ENCODE measurements around the gene ANKRD23.
"Not testable (repeated sequence)": the region's sequence is repeated elsewhere in the genome, so short reads cannot be mapped to it uniquely, and the experiment has no call there.

Gene ANKRD23

GRCh38 chr2:96876269-96877041 lies 32.6 kb upstream of the ANKRD23 start:
- FAIRE-seq, result no peak

GRCh38 chr2:96875498-96876268 lies 31.9 kb upstream of the ANKRD23 start:
- FAIRE-seq, result no peak

- FAIRE-seq, result no peak
Measured at GRCh38 chr2:96874198-96874831, 30.5 kb upstream of the ANKRD23 start.

DNA sequence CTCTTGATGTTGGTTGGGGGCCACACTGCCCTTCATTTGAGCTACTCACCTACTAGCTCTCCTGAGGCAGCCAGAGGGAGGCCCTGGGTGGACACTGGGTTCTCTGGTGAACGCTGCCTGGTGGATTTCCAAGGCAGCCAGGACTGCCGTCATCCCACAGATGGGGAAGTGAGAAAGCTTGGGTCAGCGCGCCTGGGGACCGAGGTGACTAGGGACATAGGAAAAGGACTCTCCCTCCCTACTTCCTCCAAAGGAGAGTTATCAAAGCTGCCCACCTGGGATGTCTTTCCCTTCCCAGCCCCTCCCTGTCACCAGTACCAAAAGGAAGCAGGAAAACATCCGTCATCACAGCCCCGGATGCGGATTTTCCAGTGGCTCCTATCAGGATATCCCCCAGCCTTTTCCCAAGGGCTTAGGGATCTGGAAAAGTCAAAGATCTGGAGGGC lies 29.9 kb upstream of the ANKRD23 start:
- no peak for FAIRE-seq

DNA sequence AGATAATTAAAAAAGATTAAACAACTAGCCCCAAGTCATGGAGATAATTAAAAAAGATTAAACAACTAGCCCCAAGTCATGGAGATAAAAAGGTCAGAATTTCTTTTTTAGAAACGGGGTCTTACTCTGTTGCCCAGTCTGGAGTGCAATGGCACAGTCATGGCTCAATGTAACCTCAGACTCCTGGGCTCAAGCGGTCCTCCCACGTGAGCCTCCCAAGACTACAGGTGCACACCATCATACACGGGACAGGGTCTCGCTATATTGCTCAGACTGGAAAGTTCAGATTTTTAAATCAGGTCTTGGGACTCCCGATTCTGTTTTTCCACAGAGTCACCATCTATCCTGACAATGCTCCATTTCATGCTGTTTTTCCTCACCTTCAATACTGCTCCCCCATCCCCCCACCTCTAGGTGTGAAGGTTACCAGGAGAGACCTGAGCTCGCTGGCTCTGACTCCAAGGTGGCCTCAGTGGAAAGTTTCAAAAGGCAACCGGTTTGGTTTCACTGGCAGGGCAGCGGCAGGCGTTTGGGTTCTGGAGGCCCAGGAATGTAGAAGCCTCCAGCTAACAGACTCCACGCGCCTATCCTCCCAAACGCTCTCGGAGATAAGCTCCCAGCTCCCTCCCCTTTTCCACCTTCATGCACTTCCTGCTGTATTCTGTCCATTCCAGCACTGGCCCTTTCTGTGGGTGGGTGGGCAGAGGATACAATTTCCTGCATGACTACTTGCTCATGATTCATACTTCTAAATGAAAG lies 28.9 kb upstream of the ANKRD23 start:
- FAIRE-seq, result no peak

GRCh38 chr2:96870626-96871255 lies 26.9 kb upstream of the ANKRD23 start:
- no peak for FAIRE-seq

- FAIRE-seq, result no peak
Measured at GRCh38 chr2:96869822-96870625, 26.2 kb upstream of the ANKRD23 start, which contains the start of gene SEMA4C. TSS of gene SEMA4C (minus strand) at chr2:96870080. CDS start at chr2:96867886, 2,194 bp downstream.

DNA sequence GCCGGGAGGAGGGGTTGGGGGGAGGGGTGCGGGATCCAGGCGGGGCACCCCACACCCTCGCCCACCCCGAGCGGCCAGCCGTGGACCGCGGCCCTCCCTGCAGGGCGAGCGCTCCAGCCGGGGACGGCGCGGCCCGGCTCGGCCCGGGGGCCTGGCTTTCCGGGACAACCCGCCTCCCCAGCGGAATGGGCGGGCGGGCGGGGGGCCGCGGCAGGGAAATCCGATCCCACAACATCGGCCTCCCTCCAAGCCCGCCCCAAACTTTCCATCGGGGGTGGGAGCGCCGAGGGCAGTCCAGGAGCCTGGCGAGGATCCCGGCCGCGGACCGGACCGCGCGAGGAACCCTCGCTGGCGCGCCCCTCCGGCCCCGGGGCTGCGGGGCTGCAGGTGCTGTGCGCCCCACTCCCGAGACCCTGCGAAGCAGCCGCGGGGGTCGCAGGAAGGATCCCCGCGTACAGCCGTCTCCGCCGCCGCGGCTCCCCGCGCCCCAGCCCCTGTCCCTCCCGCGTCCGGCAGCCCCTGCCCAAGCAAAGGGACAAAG lies 25.5 kb upstream of the ANKRD23 start:
- FAIRE-seq, result no peak

DNA sequence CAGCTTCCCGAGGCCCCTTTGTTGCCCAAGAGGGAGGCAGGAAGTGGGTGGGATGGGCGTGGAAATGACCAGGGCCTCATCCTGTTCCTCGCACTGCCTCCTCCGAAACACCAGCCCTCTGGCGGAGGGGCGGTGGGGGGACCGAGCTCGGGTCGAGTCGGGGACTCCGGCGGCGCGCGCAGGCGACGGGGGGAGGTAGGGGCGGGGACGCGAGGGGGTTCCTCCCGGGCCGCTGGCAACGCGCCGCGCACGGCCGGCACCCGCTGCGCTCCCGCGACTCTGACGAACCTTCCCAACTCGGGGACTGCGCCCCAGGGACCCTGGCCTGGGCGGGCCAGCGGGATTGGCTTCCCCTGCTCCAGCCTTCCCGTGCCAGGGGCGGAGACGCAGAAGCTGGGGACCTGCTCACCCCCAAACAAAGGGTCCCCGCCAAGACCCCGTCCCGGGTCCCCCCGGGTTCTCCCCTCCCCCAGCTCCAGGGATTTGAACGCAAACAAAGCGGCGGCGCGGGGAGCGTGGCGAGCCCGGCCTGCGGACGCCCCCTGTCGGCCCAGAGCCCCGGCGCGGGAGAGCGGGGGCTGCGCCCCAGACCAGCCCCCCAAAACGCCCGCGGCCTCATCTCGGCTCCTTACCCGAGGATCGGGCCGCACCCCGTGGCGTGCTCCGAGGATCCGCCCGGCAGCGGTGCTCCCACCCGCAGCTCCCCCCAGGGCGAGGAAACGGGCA lies 24.9 kb upstream of the ANKRD23 start:
- no peak for FAIRE-seq

DNA sequence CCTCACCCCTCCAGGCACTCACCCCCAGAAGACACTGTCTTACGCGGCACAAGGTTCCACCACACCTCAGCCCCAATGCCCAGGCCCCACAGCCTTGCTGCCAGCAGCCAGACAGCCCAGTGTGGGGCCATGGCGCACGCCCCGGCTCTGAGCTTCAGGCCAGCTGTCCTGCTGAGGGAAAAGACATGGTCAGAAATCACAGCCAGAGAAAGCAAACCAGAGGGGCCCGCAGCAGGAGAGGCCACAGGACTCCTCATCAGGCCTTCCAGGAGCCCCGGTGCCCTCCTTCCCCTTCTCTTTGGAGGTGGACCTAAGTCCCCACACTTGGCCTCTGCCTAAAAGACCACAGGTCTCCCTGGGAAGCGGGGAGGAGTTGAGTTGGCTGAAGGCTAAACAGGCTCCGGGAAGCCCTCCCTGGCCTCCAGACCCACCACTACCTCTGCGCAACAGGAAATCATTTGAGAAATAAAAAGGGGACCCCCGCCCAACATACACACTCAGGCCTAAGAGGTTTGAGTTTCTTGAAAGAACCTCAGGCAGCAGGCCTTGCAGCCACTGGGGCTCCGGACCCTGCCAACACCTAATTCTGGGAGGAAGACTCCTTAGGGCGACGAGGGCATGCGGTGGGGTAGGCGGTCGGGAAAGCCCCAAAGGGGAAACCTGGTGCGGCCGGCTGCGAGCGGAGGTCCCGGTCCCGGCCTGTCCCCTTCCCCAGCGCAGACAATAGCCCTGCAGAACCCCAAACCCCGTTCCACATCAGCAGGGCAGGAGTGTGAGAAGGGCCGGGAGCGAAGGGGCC lies 24.1 kb upstream of the ANKRD23 start:
- no peak for FAIRE-seq

GRCh38 chr2:96866986-96867755 lies 23.4 kb upstream of the ANKRD23 start:
- FAIRE-seq, result no peak

DNA sequence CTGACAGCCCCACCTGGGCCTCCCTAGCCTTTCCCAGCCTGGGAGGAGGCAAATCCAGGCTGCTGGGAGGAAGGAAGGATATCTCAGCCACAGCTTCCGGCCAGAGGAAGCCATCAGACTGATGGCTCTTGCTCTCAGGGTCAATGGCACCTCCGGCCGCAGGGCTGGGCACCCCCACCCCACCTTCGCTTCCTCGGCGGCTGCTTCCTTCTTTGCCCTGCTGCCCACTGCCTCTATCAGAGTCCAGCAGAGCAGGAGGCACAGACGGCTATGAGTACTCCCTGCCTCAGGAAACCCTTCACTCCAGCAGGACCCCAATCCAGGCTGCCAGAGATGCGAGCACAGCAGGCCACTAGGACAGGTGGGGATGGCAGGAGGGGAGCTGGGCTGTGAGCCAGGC lies 22.8 kb upstream of the ANKRD23 start:
- FAIRE-seq, result no peak

DNA sequence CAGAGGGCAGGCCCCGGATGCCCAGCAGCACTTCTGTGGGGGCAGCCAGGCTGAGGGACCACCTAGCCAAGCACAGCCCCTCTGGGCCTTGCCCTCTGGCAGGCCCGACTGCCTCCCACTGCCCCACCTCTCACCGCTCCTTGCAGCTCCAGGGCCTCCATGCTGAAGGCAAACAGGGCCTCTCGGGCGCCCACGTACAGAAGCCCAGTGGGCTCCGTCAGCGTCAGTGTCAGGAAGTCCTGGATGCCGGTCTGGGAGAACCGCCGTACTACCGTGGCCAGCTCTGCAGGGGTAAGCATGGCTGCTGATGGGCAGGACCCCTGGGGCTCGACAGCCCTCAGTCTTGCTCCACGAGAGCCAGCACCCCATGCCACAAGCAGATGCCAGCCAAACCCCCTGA lies 22.3 kb upstream of the ANKRD23 start:
- FAIRE-seq, result no peak

- no peak for FAIRE-seq
Measured at GRCh38 chr2:96865654-96866053, 21.8 kb upstream of the ANKRD23 start.

DNA sequence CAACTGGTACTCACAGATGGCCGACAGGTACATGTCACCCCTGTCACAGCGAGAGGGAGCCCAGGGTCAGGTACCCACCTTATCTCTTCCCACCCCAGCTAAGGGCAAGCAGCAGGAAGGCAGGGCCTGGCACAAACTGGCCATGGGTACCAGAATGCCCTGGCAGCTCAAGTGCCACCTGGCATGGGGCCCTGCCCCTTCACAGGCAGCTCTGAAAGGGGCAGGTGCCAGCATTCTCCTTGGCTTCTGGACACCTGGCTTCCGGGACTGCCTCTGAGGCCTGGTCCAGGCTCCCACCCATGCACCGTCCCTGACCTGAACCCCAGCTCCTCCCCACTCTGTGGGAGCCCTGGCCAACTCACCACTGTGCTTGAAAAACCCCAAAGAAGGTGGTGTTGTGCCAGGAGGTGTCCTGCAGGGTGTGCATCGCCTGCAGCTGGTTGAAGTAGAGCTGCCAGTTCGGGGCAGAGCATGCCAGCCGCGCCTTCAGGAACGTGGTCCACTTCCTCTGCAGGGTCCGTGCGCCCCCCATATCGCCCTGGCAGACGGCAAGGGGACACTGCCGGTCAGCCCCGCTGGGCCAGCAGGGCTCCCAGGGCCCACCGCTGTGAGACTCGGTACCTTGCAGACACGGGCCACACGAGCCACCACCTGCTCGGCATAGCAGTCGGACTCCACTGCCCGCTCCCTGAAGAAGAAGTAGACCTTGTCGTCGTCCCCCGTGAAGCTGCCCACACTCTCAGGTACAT lies 20.7 kb upstream of the ANKRD23 start:
- no peak for FAIRE-seq

DNA sequence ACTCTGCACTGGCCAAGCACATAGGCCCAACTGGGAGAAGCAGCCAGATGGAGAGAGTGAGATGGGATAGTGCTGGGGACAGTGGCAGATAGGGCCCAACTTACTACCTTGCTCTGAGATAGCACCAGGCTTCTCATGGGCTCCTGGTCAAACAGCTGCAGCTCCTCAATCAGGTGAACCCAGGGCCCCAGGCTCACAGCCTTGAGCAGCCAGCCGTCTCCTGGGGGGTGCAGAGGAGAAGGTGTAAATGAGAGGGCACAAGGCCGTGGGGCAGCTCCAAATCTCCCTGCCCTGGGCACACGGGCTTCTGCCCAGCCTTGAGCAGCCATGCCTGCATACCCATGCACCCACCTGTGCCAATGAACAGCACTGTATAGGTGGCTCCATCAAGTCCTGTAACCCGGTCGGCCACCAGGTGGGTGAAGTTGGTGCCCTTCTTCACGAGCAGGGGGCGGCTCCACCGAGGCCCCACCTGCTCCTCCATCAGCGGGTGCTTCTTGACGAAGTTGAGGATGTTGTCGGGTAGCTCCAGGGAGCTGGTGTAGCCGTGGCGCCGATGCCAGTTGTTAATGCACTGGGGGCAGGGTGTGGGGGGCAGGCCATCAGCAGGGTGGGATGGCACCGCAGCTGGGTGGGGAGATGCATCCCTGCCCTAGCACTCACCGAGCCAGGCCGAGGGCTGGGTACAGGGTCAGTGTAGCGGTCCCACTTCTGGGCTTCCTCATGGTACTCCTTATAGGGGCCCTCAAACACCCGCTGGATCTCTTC lies 19.9 kb upstream of the ANKRD23 start:
- FAIRE-seq, result no peak

- not testable (repeated sequence) for FAIRE-seq
Measured at GRCh38 chr2:96863056-96863455, 19.2 kb upstream of the ANKRD23 start.

Data from TTC549 (cell line).